HUES64 (cell line): ENCODE measurements around the gene FBLN2.

Experiments used
- H3K27ac ChIP-seq: 2 replicates; pipeline ENCODE4 v1.7.0; 2013; ENCODE audit warnings: low read depth, low read length, inconsistent platforms
- H3K27me3 ChIP-seq: 2 replicates; pipeline ENCODE4 v1.6.1; 2013; ENCODE audit warnings: mild to moderate bottlenecking, low read length; ENCODE audit not compliant: insufficient read depth
- H3K36me3 ChIP-seq: 2 replicates; pipeline ENCODE4 v1.6.1; 2013; ENCODE audit warnings: mild to moderate bottlenecking, low read length; ENCODE audit not compliant: insufficient read depth
- H3K4me1 ChIP-seq: 2 replicates; pipeline ENCODE4 v1.6.1; 2013; ENCODE audit warnings: mild to moderate bottlenecking, low read length, moderate library complexity; ENCODE audit not compliant: insufficient read depth
- H3K4me3 ChIP-seq: 2 replicates; pipeline ENCODE4 v1.5.1; 2013; ENCODE audit warnings: mild to moderate bottlenecking, low read length, moderate library complexity
- H3K9ac ChIP-seq: 2 replicates; pipeline ENCODE4 v1.6.1; 2013; ENCODE audit warnings: mild to moderate bottlenecking, low read depth, low read length
- H3K9me3 ChIP-seq: 2 replicates; pipeline ENCODE4 v1.6.1; 2013; ENCODE audit warnings: low read depth, low read length; ENCODE audit not compliant: insufficient read depth
- WGBS: fragments of 150-250, 120-280 bp; methylation state at CpG from one replicate; pipeline ENCODE4 v1.1.7; 2013; ENCODE audit warnings: missing lambda C conversion rate; 5-methylcytosine and 5-hydroxymethylcytosine counted together

Gene FBLN2

GRCh38 chr3:13647298-13648059 lies 98.6 kb downstream of the FBLN2 start:
- Histone ChIP-seq H3K9me3 (no peaks in the 10 kb centered on the region), H3K27me3 (peaks cover 3% of the 10 kb centered on the region; the same call in 1 of the 2 replicates), H3K9ac (no peak overlapping the region), H3K27ac (no peak overlapping the region), H3K4me3 (no peak overlapping the region), H3K4me1 (peaks cover 7% of the 10 kb centered on the region; the same call in 1 of the 2 replicates), H3K36me3 (no peaks in the 10 kb centered on the region)
- 90% methylated on average over 19 of the region's 19 CpGs for WGBS

- H3K36me3 ChIP-seq, result no peaks in the 10 kb centered on the region
- peaks cover 3% of the 10 kb centered on the region; the same call in 1 of the 2 replicates for H3K27me3 ChIP-seq
- H3K4me3 ChIP-seq, result no peak overlapping the region
- peak overlapping the region; percentile 53; the same call in 1 of the 2 replicates for H3K27ac ChIP-seq
- H3K9ac ChIP-seq, result peak overlapping the region; percentile 83
- WGBS, result 19% methylated on average over 20 of the region's 20 CpGs
- no peaks in the 10 kb centered on the region for H3K9me3 ChIP-seq
- peaks cover 7% of the 10 kb centered on the region; the same call in 1 of the 2 replicates for H3K4me1 ChIP-seq
Observed at GRCh38 chr3:13648060-13649001, 99.4 kb downstream of the FBLN2 start.

- Histone ChIP-seq H3K9ac (peak overlapping the region; percentile 35; the same call in 1 of the 2 replicates), H3K27ac (no peak overlapping the region), H3K4me3 (peak overlapping the region; percentile 13; the same call in 1 of the 2 replicates), H3K9me3 (no peaks in the 10 kb centered on the region), H3K36me3 (no peaks in the 10 kb centered on the region), H3K27me3 (peaks cover 17% of the 10 kb centered on the region), H3K4me1 (peaks cover 7% of the 10 kb centered on the region; the same call in 1 of the 2 replicates)
- 22% methylated on average over 48 of the region's 48 CpGs for WGBS
Observed at GRCh38 chr3:13650210-13651056, 101.5 kb downstream of the FBLN2 start.

GRCh38 chr3:13651057-13651400 lies 102.1 kb downstream of the FBLN2 start:
- Histone ChIP-seq H3K9me3 (no peaks in the 10 kb centered on the region), H3K9ac (peak overlapping the region; percentile 35; the same call in 1 of the 2 replicates), H3K4me3 (no peak overlapping the region), H3K36me3 (no peaks in the 10 kb centered on the region), H3K4me1 (peaks cover 7% of the 10 kb centered on the region; the same call in 1 of the 2 replicates), H3K27ac (no peak overlapping the region), H3K27me3 (peaks cover 23% of the 10 kb centered on the region)
- 93% methylated on average over 9 of the region's 9 CpGs for WGBS

GRCh38 chr3:13651775-13652428 lies 103.0 kb downstream of the FBLN2 start:
- H3K9me3 ChIP-seq, result no peaks in the 10 kb centered on the region
- no peaks in the 10 kb centered on the region for H3K36me3 ChIP-seq
- no peak overlapping the region for H3K9ac ChIP-seq
- H3K4me3 ChIP-seq, result no peak overlapping the region
- H3K4me1 ChIP-seq, result peaks cover 7% of the 10 kb centered on the region; the same call in 1 of the 2 replicates
- no peak overlapping the region for H3K27ac ChIP-seq
- 88% methylated on average over 12 of the region's 12 CpGs for WGBS
- H3K27me3 ChIP-seq, result peaks cover 31% of the 10 kb centered on the region

GRCh38 chr3:13652728-13653127 lies 103.8 kb downstream of the FBLN2 start:
- Histone ChIP-seq H3K27ac (no peak overlapping the region), H3K9ac (no peak overlapping the region), H3K4me1 (peaks cover 7% of the 10 kb centered on the region; the same call in 1 of the 2 replicates), H3K27me3 (peaks cover 40% of the 10 kb centered on the region), H3K9me3 (no peaks in the 10 kb centered on the region), H3K36me3 (no peaks in the 10 kb centered on the region), H3K4me3 (no peak overlapping the region)
- 88% methylated on average over 4 of the region's 4 CpGs for WGBS

- H3K36me3 ChIP-seq, result no peaks in the 10 kb centered on the region
- H3K27me3 ChIP-seq, result peaks cover 40% of the 10 kb centered on the region
- H3K9me3 ChIP-seq, result no peaks in the 10 kb centered on the region
- peaks cover 3% of the 10 kb centered on the region; the same call in 1 of the 2 replicates for H3K4me1 ChIP-seq
- no peak overlapping the region for H3K9ac ChIP-seq
- no peak overlapping the region for H3K4me3 ChIP-seq
- 80% methylated on average over 20 of the region's 20 CpGs for WGBS
- H3K27ac ChIP-seq, result no peak overlapping the region
Observed at GRCh38 chr3:13653631-13654279, 104.8 kb downstream of the FBLN2 start.

- no peak overlapping the region for H3K9ac ChIP-seq
- H3K27me3 ChIP-seq, result peaks cover 40% of the 10 kb centered on the region
- H3K36me3 ChIP-seq, result no peaks in the 10 kb centered on the region
- H3K4me3 ChIP-seq, result peak overlapping the region; percentile 37
- H3K9me3 ChIP-seq, result no peaks in the 10 kb centered on the region
- no peak overlapping the region for H3K27ac ChIP-seq
- no peaks in the 10 kb centered on the region for H3K4me1 ChIP-seq
- 77% methylated on average over 15 of the region's 15 CpGs for WGBS
Observed at GRCh38 chr3:13654330-13655060, 105.6 kb downstream of the FBLN2 start.

- Histone ChIP-seq H3K9me3 (no peaks in the 10 kb centered on the region), H3K4me3 (peak overlapping the region; percentile 37), H3K27ac (no peak overlapping the region), H3K27me3 (peaks cover 40% of the 10 kb centered on the region), H3K36me3 (no peaks in the 10 kb centered on the region), H3K4me1 (no peaks in the 10 kb centered on the region), H3K9ac (0 out of 2 replicates have a peak overlapping the region, but pooled peaks have one; percentile 14)
- 10% methylated on average over 70 of the region's 70 CpGs for WGBS
Observed at GRCh38 chr3:13655061-13655913, 106.4 kb downstream of the FBLN2 start.
